Esophagus squamous epithelium (tissue), 4 donors: ENCODE measurements around the gene SCGB1D1.

Experiments used
- POLR2A ChIP-seq, 4 donors: fragments of 450-650 bp; IDR thresholded peaks; one replicate each; pipeline ENCODE4 v1.6.1; 2017; ENCODE audit warnings: antibody characterized with exemption in 4 of 4, mild to moderate bottlenecking in 4 of 4, moderate library complexity in 3 of 4
- TF ChIP-seq, protein P1 (sequence below), 6 experiments: fragments of 450-650 bp in 4 of 6; fragments of 200-600 bp in 2 of 6; sonication (generic) in 2 of 6; IDR thresholded peaks; one replicate each; pipeline ENCODE4 v1.5.1; 2016 to 2019; ENCODE audit warnings: antibody characterized with exemption in 6 of 6, mild to moderate bottlenecking in 4 of 6, moderate library complexity in 4 of 6

DNA sequence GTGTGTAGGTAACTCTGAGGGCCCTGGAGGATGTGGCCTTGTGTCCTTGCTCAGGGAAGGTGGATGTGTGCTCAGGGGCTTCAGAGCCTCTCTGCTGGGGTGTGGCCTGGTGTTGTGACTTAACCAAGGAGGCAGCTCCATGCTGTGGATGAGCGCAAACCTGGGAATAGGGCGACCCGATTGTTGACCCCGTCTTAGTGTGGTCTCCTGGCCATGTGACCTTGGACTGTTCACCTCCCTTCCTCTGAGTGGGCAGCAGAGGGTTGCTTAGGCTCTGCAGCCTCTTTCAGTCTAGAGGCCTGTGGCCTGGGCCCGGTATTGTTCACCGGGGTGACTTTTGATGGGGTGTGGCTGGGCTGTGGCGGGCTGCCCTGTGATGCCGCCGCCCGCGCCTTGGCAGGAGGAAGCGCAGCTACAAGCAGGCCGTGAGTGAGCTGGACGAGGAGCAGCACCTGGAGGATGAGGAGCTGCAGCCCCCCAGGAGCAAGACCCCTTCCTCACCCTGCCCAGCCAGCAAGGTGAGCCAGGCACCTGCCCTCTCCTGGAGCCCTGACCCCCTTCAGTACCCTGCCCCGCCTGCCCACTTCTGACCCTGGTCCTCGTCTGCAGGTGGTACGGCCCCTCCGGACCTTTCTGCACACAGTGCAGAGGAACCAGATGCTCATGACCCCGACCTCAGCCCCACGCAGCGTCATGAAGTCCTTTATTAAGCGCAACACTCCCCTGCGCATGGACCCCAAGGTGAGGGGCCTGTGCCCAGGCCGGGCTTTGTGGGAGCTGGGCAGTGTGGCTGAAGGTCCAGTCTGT is 49.5 kb upstream of the SCGB1D1 start:
- TF ChIP-seq, protein P1, sequence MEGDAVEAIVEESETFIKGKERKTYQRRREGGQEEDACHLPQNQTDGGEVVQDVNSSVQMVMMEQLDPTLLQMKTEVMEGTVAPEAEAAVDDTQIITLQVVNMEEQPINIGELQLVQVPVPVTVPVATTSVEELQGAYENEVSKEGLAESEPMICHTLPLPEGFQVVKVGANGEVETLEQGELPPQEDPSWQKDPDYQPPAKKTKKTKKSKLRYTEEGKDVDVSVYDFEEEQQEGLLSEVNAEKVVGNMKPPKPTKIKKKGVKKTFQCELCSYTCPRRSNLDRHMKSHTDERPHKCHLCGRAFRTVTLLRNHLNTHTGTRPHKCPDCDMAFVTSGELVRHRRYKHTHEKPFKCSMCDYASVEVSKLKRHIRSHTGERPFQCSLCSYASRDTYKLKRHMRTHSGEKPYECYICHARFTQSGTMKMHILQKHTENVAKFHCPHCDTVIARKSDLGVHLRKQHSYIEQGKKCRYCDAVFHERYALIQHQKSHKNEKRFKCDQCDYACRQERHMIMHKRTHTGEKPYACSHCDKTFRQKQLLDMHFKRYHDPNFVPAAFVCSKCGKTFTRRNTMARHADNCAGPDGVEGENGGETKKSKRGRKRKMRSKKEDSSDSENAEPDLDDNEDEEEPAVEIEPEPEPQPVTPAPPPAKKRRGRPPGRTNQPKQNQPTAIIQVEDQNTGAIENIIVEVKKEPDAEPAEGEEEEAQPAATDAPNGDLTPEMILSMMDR (IDR thresholded peaks at IDR 0.05) = no peak
- TF ChIP-seq POLR2A (IDR thresholded peaks at IDR 0.05) = no peak
